HG03521 (cell line): ENCODE results near the gene DCLK2.

Source experiments
- ATAC-seq: cut with Tn5 transposase; IDR thresholded peaks from one replicate; pipeline ENCODE4 v1.9.1; 2021; ENCODE audit warnings: mild to moderate bottlenecking, moderate library complexity; ENCODE audit not compliant: unreplicated experiment

The DCLK2 gene

GRCh38 chr4:150068300-150068960 is 9.8 kb upstream of the DCLK2 start:
- ATAC-seq = no peak

- no peak for ATAC-seq
Measured at GRCh38 chr4:150069353-150069752, 8.9 kb upstream of the DCLK2 start.

GRCh38 chr4:150070464-150071170 is 7.6 kb upstream of the DCLK2 start:
- no peak for ATAC-seq

- no peak for ATAC-seq
Measured at GRCh38 chr4:150072471-150072870, 5.8 kb upstream of the DCLK2 start.

- ATAC-seq = no peak
Measured at GRCh38 chr4:150072906-150073714, 5.1 kb upstream of the DCLK2 start.

- ATAC-seq = no peak
Measured at GRCh38 chr4:150074064-150074463, 4.2 kb upstream of the DCLK2 start.

- peak; percentile 19 for ATAC-seq
Measured at GRCh38 chr4:150078579-150079080, 385 bp downstream of the DCLK2 start.

- peak; percentile 41 for ATAC-seq
Measured at GRCh38 chr4:150079081-150079581, 886 bp downstream of the DCLK2 start.

- no peak for ATAC-seq
Measured at GRCh38 chr4:150080337-150080736, 2.1 kb downstream of the DCLK2 start.

- no peak for ATAC-seq
Measured at GRCh38 chr4:150080875-150081274, 2.6 kb downstream of the DCLK2 start.

GRCh38 chr4:150082241-150082640 is 4.0 kb downstream of the DCLK2 start:
- peak; percentile 65 for ATAC-seq

GRCh38 chr4:150087006-150087405 is 8.8 kb downstream of the DCLK2 start:
- no peak for ATAC-seq

GRCh38 chr4:150089732-150090131 is 11.5 kb downstream of the DCLK2 start:
- no peak for ATAC-seq

GRCh38 chr4:150090836-150091235 is 12.6 kb downstream of the DCLK2 start:
- no peak for ATAC-seq

GRCh38 chr4:150094676-150095075 is 16.4 kb downstream of the DCLK2 start:
- no peak for ATAC-seq

GRCh38 chr4:150096625-150097024 is 18.4 kb downstream of the DCLK2 start:
- ATAC-seq = no peak

GRCh38 chr4:150098214-150098613 is 20.0 kb downstream of the DCLK2 start:
- no peak for ATAC-seq

GRCh38 chr4:150104404-150105027 is 26.3 kb downstream of the DCLK2 start:
- ATAC-seq = no peak

- ATAC-seq = no peak
Measured at GRCh38 chr4:150106886-150107285, 28.6 kb downstream of the DCLK2 start.

GRCh38 chr4:150108691-150109090 is 30.4 kb downstream of the DCLK2 start:
- no peak for ATAC-seq

- ATAC-seq = no peak
Measured at GRCh38 chr4:150114641-150115040, 36.4 kb downstream of the DCLK2 start.
